Measurements from ENCODE around the gene ACBD6. TPM values are rescaled to one million over a fixed set of nuclear protein-coding genes. Genes with fewer than 3 reads are reported as not detected.

ACBD6 gene
- total RNA-seq, 4 donors from 2014 or later: 26.6 to 51.3 (median 34.4) TPM

DNA sequence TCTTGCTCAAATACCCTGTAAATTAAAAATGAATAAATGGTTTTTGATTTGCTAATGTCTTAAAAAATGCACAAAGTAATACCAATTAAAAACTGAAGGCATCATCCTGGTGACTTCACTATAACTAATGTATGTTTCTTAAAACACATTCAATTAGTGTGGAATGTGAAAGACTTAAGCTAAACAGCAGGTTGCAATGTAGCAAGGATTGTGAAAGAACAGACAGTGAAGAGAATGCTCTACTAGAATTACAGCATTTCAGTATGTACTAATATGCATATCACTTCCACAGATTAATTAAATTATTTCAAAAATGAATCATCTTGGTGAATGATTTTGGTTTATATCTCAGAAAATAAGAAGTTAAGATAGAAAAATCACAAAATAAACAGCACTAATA is 216.0 kb downstream of the ACBD6 start:
- H3K27ac ChIP-seq: no peak overlapping the region
- no peak for DNase-seq
- H3K9me3 ChIP-seq: no peaks in the 10 kb centered on the region
- no peak overlapping the region for H3K4me3 ChIP-seq
- H3K4me1 ChIP-seq: no peaks in the 10 kb centered on the region
- H3K27me3 ChIP-seq: no peaks in the 10 kb centered on the region
- intact Hi-C loops (cut with DNase I): no loop called here
- TF ChIP-seq, protein P1, sequence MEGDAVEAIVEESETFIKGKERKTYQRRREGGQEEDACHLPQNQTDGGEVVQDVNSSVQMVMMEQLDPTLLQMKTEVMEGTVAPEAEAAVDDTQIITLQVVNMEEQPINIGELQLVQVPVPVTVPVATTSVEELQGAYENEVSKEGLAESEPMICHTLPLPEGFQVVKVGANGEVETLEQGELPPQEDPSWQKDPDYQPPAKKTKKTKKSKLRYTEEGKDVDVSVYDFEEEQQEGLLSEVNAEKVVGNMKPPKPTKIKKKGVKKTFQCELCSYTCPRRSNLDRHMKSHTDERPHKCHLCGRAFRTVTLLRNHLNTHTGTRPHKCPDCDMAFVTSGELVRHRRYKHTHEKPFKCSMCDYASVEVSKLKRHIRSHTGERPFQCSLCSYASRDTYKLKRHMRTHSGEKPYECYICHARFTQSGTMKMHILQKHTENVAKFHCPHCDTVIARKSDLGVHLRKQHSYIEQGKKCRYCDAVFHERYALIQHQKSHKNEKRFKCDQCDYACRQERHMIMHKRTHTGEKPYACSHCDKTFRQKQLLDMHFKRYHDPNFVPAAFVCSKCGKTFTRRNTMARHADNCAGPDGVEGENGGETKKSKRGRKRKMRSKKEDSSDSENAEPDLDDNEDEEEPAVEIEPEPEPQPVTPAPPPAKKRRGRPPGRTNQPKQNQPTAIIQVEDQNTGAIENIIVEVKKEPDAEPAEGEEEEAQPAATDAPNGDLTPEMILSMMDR (IDR thresholded peaks at IDR 0.05): no peak
- no peak for TF ChIP-seq POLR2A (IDR thresholded peaks at IDR 0.05)
- peaks cover 0 to 36% (median 3%) of the 10 kb centered on the region in 3 donors for H3K36me3 ChIP-seq

DNA sequence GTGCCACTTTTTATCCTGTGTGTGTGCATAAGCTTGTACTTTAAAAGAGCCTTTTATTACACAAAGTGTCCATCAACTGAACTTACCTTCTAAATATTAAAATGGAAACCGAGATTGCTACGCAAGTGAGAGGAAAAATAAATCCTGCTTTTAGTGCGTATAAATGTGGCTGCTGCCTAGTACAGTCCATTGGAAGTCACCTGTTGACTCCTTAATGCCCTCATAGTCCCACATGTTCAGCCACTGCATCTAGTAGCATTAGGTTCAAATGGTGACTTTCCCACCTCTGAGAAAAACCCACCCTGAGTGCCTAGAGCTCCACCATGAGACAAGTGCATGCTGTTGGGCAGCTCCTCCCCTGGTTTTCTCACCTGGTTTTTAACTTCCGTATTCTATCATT is 219.3 kb downstream of the ACBD6 start:
- Histone ChIP-seq H3K4me3 (no peak overlapping the region), H3K36me3 (peaks cover 0 to 64% (median 3%) of the 10 kb centered on the region in 3 donors), H3K27ac (no peak overlapping the region), H3K27me3 (no peaks in the 10 kb centered on the region), H3K9me3 (no peaks in the 10 kb centered on the region), H3K4me1 (no peaks in the 10 kb centered on the region)
- TF ChIP-seq POLR2A (IDR thresholded peaks at IDR 0.05): no peak
- TF ChIP-seq, protein P1 (IDR thresholded peaks at IDR 0.05): no peak
- DNase-seq: no peak
- 94 to 95% methylated on average over 3 to 4 of the region's 4 CpGs for WGBS, 2 donors
- intact Hi-C loops (cut with DNase I): no loop called here

DNA sequence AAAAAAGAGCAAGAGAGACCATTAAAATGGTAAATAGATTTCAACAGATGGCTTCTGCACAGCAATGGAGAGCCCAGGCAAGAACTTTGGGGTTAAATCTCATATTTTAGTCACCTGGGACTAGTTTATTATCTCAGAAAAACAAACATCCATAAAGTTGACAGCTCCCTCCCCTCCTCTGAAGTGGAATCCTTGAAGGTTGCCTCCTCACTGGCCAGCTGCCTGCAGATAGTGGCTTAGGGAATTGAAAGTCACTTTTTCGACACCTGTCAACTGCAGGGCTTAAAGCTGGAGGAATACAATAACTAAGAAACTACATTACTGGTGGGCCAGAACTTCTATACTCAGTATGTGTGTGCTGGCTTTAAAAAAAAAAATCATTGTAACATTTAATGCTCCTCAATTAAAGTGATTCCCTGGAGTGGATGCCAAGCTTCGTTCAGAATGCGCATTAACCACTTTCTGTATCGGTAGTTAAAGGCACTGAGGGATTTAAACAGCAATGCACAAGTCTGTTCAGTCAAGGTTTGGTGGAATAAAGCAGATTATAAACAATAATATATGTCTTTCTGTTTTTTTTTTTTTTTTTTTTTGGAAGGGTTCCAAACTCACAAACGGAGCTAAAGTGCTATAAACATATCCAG is 219.9 kb downstream of the ACBD6 start:
- Histone ChIP-seq H3K9me3 (no peaks in the 10 kb centered on the region), H3K36me3 (peaks cover 0 to 59% (median 3%) of the 10 kb centered on the region in 3 donors), H3K4me1 (no peaks in the 10 kb centered on the region), H3K27me3 (no peaks in the 10 kb centered on the region), H3K4me3 (no peak overlapping the region), H3K27ac (no peak overlapping the region)
- 81 to 89% methylated on average over 5 of the region's 5 CpGs for WGBS, 2 donors
- no peak for DNase-seq
- intact Hi-C loops (cut with DNase I): no loop called here
- no peak for TF ChIP-seq POLR2A (IDR thresholded peaks at IDR 0.05)

DNA sequence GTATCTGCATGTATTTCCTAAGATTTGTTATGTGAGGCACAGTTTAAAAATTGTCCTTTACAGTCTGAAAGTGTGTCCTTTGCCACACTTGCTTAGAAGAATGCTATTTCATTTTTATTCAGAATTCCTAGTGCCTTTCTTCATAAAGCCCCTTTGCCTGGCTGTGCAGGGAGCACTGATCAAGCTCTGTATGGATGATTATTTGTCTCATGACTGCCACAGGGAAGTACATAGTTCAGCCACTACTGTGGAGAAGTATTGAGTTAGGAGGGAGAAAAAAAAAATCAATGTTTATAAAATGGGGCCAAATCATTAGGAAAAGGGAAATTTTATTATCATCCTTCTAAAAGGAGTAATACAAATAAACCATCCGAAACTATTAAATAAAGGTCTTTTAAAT is 220.9 kb downstream of the ACBD6 start:
- no peak for DNase-seq
- Histone ChIP-seq H3K36me3 (peaks cover 0 to 56% (median 3%) of the 10 kb centered on the region in 3 donors), H3K4me3 (no peak overlapping the region), H3K27me3 (no peaks in the 10 kb centered on the region), H3K9me3 (no peaks in the 10 kb centered on the region), H3K27ac (no peak overlapping the region), H3K4me1 (no peaks in the 10 kb centered on the region)
- WGBS, 2 donors: 83 to 94% methylated on average over 1 of the region's 1 CpG
- no peak for TF ChIP-seq POLR2A (IDR thresholded peaks at IDR 0.05)
- TF ChIP-seq, protein P1 (IDR thresholded peaks at IDR 0.05): no peak
- intact Hi-C loops (cut with DNase I): no loop called here

DNA sequence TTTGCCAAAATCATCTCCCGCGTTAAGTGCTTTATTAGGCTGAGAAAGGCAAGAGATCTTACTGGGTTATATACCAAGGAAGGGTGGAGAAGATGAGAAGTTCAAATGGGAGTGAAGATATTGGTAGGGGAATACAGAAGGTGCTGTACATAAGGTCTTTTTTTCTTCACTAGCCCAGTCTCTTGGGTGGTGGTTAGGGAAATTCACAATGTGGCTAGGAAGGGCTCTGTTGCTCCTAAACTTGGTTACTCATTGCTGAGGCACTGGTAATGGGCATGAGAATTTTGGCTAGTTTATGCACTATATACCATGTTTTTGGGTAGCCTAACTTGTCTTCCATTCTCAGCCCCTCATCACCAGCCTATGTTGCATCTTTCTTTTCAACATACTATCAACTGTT is 221.8 kb downstream of the ACBD6 start:
- Histone ChIP-seq H3K4me3 (no peak overlapping the region), H3K27me3 (no peaks in the 10 kb centered on the region)
- WGBS, 2 donors: 88 to 91% methylated on average over 2 of the region's 2 CpGs

More for the DNA sequence above, 221.8 kb downstream of the ACBD6 start:
- TF ChIP-seq, protein P1 (IDR thresholded peaks at IDR 0.05): no peak
- TF ChIP-seq POLR2A (IDR thresholded peaks at IDR 0.05): no peak
- no peak for DNase-seq
- no peaks in the 10 kb centered on the region for H3K4me1 ChIP-seq
- no peaks in the 10 kb centered on the region for H3K9me3 ChIP-seq
- peaks cover 0 to 61% (median 3%) of the 10 kb centered on the region in 3 donors for H3K36me3 ChIP-seq
- no peak overlapping the region for H3K27ac ChIP-seq
- intact Hi-C loops (cut with DNase I): no loop called here
